ENCODE data around the gene GRIN3B. TPM values are rescaled to one million over a fixed set of nuclear protein-coding genes. Genes with fewer than 3 reads are reported as not detected.
"Not testable (repeated sequence)": the region's sequence is repeated elsewhere in the genome, so short reads cannot be mapped to it uniquely, and the experiment has no call there.

The GRIN3B gene
- polyA plus RNA-seq, 1 donor: 0.22 TPM

DNA sequence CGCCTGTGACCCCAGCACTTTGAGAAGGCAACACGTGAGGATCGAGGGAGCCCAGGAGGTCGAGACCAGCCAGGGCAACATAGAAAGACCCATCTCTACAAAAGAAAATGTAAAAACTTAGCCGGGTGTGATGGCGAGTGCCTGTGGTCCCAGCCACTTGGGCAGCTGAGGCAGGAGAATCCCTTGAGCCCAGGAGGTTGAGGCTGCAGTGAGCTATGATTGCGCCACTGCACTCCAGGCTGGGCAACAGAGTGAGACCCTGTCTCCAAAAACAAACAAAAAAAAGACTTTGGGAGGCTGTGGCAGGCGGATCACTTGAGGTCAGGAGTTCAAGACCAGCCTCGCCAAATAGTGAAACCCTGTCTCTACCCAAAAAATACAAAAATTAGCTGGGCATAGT, 42.6 kb upstream of the GRIN3B start:
- Histone ChIP-seq H3K27ac (ENCODE audit: low read length) (peak overlapping the region; percentile 98), H3K4me1 (ENCODE audit: control insufficient read depth, insufficient read depth, low read length) (peaks cover 80% of the 10 kb centered on the region), H3K36me3 (ENCODE audit: control insufficient read depth, insufficient read depth, low read length) (peaks cover 33% of the 10 kb centered on the region)
- not testable (repeated sequence) for H3K4me3 ChIP-seq (ENCODE audit: low read length); H3K9me3 ChIP-seq (ENCODE audit: control insufficient read depth, low read depth, low read length); H3K27me3 ChIP-seq (ENCODE audit: control insufficient read depth, insufficient read depth, low read length); DNase-seq
- WGBS (ENCODE audit: insufficient coverage, low lambda C conversion rate): 100% methylated on average over 1 of the region's 9 CpGs

DNA sequence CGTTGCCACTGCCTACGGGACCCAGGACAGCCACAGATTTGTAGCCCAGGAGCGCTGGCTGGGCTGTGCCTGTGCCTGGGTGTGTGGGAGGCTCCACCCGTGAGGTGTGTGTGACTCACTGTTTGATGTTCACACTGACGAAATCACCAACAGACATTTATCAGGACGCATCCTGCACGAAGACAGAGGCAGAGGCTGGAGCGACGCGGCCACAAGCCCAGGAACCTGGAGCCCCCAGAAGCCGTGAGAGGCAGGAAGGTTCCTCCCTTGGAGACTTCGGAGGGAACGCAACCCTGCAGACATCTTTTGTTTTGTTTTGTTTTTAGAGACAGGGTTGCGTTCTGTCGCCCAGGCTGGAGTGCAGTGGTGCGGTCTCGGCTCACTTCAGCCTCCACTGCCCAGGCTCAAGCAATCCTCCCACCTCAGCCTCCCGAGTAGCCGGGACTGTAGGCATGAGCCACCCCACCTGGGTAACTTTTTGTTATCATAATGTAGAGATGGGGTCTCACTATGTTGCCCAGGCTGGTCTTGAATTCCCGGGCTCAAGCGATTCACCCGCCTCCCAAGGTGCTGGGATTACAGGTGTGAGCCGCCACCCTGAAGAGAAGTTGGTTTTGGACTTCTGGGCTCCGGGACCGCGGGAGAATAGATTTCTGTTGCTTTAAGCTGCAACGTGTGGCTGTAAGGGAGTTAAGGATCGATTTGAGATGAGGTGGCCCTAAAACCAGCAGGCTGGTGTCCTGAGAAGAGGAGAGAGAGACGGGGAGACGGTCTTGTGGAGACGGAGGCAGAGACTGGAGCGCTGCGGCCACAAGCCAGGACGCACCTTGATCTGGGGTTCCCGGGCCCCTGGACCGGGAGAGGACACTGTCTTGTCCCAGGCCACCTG, 41.0 kb upstream of the GRIN3B start:
- DNase-seq: peak; percentile 77 to 85
- Histone ChIP-seq H3K9me3 (ENCODE audit: control insufficient read depth, low read depth, low read length) (peaks cover 6% of the 10 kb centered on the region), H3K36me3 (ENCODE audit: control insufficient read depth, insufficient read depth, low read length) (peaks cover 49% of the 10 kb centered on the region), H3K27me3 (ENCODE audit: control insufficient read depth, insufficient read depth, low read length) (no peaks in the 10 kb centered on the region), H3K4me3 (ENCODE audit: low read length) (peak overlapping the region; percentile 48), H3K27ac (ENCODE audit: low read length) (peak overlapping the region; percentile 95), H3K4me1 (ENCODE audit: control insufficient read depth, insufficient read depth, low read length) (peaks cover 76% of the 10 kb centered on the region)
- WGBS (ENCODE audit: insufficient coverage, low lambda C conversion rate): no CpG with 5 or more reads among the region's 36 CpGs

DNA sequence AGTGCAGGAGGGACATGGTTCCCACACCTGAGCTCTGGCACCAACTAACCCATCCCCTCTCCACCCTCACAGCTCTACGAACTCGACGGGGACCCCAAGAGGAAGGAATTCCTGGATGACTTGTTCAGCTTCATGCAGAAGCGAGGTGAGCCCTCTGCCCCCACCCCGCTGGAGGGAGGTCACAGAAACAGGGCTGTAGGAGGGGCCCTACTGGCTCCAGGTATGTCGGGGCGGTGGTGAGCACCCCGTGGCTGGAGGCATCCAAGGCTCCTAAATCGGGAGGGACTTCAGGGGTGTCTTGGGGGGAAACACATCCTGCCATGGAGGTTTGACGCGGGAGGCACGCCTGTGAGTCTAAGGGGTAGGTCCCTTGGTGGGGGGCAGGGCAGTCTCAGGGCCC, 40.2 kb upstream of the GRIN3B start:
- no CpG with 5 or more reads among the region's 12 CpGs for WGBS (ENCODE audit: insufficient coverage, low lambda C conversion rate)
- peak overlapping the region; percentile 95 for H3K27ac ChIP-seq (ENCODE audit: low read length)
- H3K27me3 ChIP-seq (ENCODE audit: control insufficient read depth, insufficient read depth, low read length): no peaks in the 10 kb centered on the region
- H3K36me3 ChIP-seq (ENCODE audit: control insufficient read depth, insufficient read depth, low read length): peaks cover 57% of the 10 kb centered on the region
- peaks cover 69% of the 10 kb centered on the region for H3K4me1 ChIP-seq (ENCODE audit: control insufficient read depth, insufficient read depth, low read length)
- peak in 1 of 2 donors; percentile 73 for DNase-seq
- H3K9me3 ChIP-seq (ENCODE audit: control insufficient read depth, low read depth, low read length): peaks cover 12% of the 10 kb centered on the region
- H3K4me3 ChIP-seq (ENCODE audit: low read length): peak overlapping the region; percentile 48

DNA sequence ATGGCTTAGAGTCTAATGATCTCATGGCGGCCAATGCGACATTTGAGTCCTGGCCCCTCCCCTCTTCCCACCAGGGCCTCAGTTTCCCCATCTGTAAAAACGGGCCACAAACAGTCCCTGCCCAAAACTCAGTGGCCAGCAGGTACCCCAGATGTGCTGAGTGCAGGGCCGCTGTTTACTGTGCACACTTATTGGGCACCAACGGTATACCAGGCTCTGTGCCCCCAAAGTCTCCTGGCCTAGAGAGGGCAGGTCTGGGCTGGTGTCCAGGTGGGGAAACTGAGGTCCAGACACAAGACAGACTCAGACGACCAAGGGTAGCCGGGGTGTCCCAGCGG, 39.6 kb upstream of the GRIN3B start:
- Histone ChIP-seq H3K4me3 (ENCODE audit: low read length) (peak overlapping the region; percentile 48), H3K27ac (ENCODE audit: low read length) (peak overlapping the region; percentile 95), H3K9me3 (ENCODE audit: control insufficient read depth, low read depth, low read length) (peaks cover 12% of the 10 kb centered on the region), H3K36me3 (ENCODE audit: control insufficient read depth, insufficient read depth, low read length) (peaks cover 62% of the 10 kb centered on the region), H3K4me1 (ENCODE audit: control insufficient read depth, insufficient read depth, low read length) (peaks cover 64% of the 10 kb centered on the region), H3K27me3 (ENCODE audit: control insufficient read depth, insufficient read depth, low read length) (no peaks in the 10 kb centered on the region)
- DNase-seq: no peak
- WGBS (ENCODE audit: insufficient coverage, low lambda C conversion rate): 60% methylated on average over 1 of the region's 8 CpGs

DNA sequence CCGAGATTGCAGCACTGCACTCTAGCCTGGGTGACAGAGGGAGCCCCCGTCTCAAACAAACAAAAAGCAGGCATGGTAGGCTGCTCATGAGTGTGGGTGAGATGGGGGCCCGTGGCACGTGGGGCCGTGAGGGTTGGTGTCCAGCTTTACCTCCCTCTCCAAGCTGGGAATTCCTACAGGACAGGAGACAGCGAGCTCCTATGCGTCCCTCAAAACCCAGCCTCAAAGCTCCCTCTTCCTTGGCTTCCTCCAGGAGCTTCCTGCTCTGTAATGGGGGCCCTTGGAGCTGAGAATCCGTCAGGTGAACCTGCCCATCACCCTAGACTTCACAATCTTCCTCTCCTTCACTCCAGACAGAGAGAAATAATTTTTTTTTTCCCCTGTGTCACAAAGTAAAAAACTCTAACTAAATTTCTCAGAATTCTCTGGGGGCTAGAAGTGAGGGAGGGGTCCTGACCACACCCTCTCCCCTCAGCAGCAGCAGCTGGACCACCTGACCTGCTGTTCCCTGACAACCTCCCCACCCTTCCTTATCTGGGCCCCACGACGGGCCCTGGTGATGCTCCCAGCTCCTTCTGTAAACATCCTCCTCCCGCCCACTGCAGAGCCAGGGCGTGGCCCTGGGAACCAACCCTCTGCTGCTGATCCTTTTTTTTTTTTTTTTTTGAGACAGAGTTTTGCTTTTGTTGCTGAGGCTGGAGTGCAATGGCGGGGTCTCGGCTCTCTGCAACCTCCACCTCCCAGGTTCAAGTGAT, 38.2 kb upstream of the GRIN3B start:
- peaks cover 75% of the 10 kb centered on the region for H3K36me3 ChIP-seq (ENCODE audit: control insufficient read depth, insufficient read depth, low read length)
- no CpG with 5 or more reads among the region's 14 CpGs for WGBS (ENCODE audit: insufficient coverage, low lambda C conversion rate)
- peak; percentile 96 to 97 for DNase-seq
- H3K4me3 ChIP-seq (ENCODE audit: low read length): peak overlapping the region; percentile 0
- peaks cover 13% of the 10 kb centered on the region for H3K9me3 ChIP-seq (ENCODE audit: control insufficient read depth, low read depth, low read length)
- H3K27ac ChIP-seq (ENCODE audit: low read length): peak overlapping the region; percentile 95
- H3K4me1 ChIP-seq (ENCODE audit: control insufficient read depth, insufficient read depth, low read length): peaks cover 49% of the 10 kb centered on the region
- no peaks in the 10 kb centered on the region for H3K27me3 ChIP-seq (ENCODE audit: control insufficient read depth, insufficient read depth, low read length)

DNA sequence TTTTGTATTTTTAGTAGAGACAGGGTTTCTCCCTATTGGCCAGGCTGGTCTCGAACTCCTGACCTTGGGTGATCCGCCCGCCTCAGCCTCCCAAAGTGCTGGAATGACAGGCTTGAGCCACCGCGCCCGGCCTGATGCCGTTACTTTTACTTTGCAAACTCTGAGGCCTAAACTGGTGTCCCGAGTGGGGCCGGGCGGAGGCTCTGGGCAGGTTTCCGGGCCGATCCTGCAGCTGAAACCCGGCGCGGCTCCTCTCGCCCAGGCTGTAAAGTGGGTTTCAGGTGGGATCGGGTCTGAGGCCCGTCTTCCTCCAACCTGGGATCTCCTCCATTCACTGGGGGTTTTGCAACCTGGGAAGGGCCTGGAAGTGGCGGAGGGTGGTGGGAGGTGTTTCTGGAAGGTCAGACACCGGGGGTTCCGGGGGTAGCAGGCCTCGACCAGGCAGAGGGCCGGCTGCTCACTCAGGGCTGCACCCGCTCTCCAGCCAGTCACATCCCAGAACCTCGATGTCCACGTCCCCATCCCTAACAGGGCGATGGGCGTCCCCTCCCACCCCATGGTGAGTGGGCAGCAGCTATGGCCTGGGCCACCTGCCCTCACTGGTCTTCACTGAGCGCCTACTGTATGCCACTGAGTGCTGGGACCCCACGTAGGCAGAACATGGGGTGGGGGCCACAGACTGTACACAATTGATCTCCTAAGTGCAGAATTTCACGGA, 37.4 kb upstream of the GRIN3B start:
- no CpG with 5 or more reads among the region's 31 CpGs for WGBS (ENCODE audit: insufficient coverage, low lambda C conversion rate)
- Histone ChIP-seq H3K27ac (ENCODE audit: low read length) (peak overlapping the region; percentile 95), H3K4me1 (ENCODE audit: control insufficient read depth, insufficient read depth, low read length) (peaks cover 42% of the 10 kb centered on the region), H3K36me3 (ENCODE audit: control insufficient read depth, insufficient read depth, low read length) (peaks cover 77% of the 10 kb centered on the region), H3K9me3 (ENCODE audit: control insufficient read depth, low read depth, low read length) (peaks cover 13% of the 10 kb centered on the region), H3K27me3 (ENCODE audit: control insufficient read depth, insufficient read depth, low read length) (no peaks in the 10 kb centered on the region), H3K4me3 (ENCODE audit: low read length) (no peak overlapping the region)
- DNase-seq: no peak

DNA sequence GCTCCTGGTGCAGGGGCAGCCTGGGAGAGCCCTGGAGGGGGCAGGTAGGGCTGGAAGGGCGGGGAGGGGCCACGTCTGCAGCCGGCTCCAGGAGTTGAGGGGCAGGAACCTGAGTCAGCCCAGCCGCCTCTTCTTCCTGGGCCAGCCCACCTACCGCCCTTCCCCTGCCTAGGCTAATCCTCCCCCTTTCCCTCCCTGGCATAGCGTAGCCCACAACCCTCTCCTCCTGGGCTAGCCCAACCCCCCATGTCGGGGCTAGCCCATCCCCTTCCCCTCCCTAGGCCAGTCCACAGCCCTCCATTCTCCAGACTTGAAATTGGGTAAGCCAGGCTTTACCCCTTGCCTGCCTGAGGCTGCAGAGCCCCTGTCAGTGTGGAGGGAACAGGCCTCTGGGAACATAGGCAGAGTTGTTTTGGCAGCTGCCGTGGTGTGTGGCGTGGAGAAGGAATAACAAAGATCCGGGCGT, 36.7 kb upstream of the GRIN3B start:
- no peak overlapping the region for H3K4me3 ChIP-seq (ENCODE audit: low read length)
- H3K9me3 ChIP-seq (ENCODE audit: control insufficient read depth, low read depth, low read length): peaks cover 16% of the 10 kb centered on the region
- H3K4me1 ChIP-seq (ENCODE audit: control insufficient read depth, insufficient read depth, low read length): peaks cover 42% of the 10 kb centered on the region
- H3K36me3 ChIP-seq (ENCODE audit: control insufficient read depth, insufficient read depth, low read length): peaks cover 81% of the 10 kb centered on the region
- peak in 1 of 2 donors; percentile 61 for DNase-seq
- peak overlapping the region; percentile 95 for H3K27ac ChIP-seq (ENCODE audit: low read length)
- WGBS (ENCODE audit: insufficient coverage, low lambda C conversion rate): no CpG with 5 or more reads among the region's 11 CpGs
- H3K27me3 ChIP-seq (ENCODE audit: control insufficient read depth, insufficient read depth, low read length): no peaks in the 10 kb centered on the region

DNA sequence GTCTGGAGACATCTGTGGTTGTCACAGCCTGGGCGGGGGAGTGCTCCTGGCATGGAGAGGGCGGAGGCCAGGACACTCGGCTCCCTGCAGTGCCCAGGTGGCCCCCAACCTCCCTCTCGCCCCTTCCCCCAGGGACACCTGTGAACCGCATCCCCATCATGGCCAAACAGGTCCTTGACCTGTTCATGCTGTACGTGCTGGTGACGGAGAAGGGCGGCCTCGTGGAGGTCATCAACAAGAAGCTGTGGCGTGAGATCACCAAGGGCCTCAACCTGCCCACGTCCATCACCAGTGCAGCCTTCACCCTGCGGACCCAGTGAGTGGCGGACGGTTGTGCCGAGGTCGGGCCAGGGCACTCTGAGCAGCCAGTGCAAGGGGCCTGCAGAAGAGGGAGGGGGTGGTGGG, 36.1 kb upstream of the GRIN3B start:
- H3K4me1 ChIP-seq (ENCODE audit: control insufficient read depth, insufficient read depth, low read length): peaks cover 40% of the 10 kb centered on the region
- no peak for DNase-seq
- H3K4me3 ChIP-seq (ENCODE audit: low read length): no peak overlapping the region
- H3K27me3 ChIP-seq (ENCODE audit: control insufficient read depth, insufficient read depth, low read length): no peaks in the 10 kb centered on the region
- WGBS (ENCODE audit: insufficient coverage, low lambda C conversion rate): no CpG with 5 or more reads among the region's 16 CpGs
- peaks cover 82% of the 10 kb centered on the region for H3K36me3 ChIP-seq (ENCODE audit: control insufficient read depth, insufficient read depth, low read length)
- H3K27ac ChIP-seq (ENCODE audit: low read length): peak overlapping the region; percentile 95
- H3K9me3 ChIP-seq (ENCODE audit: control insufficient read depth, low read depth, low read length): peaks cover 16% of the 10 kb centered on the region

DNA sequence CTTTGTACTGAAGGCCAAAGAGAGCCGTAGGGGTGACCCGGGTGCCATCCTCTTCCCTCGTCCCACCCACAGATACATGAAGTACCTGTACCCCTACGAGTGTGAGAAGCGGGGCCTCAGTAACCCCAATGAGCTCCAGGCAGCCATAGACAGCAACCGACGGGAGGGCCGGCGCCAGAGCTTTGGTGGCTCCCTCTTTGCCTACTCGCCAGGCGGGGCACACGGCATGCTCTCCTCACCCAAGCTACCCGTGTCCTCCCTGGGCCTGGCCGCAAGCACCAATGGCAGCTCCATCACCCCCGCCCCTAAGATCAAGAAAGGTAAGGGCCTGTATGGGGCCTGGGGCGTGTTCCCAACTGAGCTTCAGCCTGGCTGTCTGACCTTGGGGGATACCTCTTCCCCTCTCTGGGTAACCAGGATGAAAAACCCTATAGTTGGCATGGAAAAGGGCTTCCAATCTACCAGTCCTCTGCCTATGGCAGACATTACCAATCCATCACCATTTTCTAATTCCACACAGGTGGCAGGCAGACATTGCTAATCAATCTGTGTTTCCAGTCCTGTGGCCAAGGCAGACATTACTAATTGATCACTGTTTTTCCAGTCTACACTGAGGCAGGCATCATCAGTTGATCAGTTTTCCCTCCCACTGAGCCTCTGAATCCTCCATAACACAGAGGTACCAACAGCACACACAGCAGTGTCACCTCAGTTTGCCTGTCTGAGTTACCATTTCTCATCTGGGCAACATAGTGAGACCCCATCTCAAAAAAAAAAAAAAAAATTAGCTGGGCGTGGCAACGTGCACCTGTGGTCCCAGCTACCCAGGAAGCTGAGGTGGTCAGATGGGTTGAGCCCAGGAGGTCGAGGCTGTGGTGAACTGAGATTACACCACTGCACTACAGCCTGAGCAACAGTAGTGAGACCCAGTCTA, 35.2 kb upstream of the GRIN3B start:
- Histone ChIP-seq H3K36me3 (ENCODE audit: control insufficient read depth, insufficient read depth, low read length) (peaks cover 82% of the 10 kb centered on the region), H3K27ac (ENCODE audit: low read length) (no peak overlapping the region), H3K4me1 (ENCODE audit: control insufficient read depth, insufficient read depth, low read length) (peaks cover 31% of the 10 kb centered on the region), H3K4me3 (ENCODE audit: low read length) (no peak overlapping the region), H3K9me3 (ENCODE audit: control insufficient read depth, low read depth, low read length) (peaks cover 18% of the 10 kb centered on the region), H3K27me3 (ENCODE audit: control insufficient read depth, insufficient read depth, low read length) (no peaks in the 10 kb centered on the region)
- peak in 1 of 2 donors; percentile 34 for DNase-seq
- WGBS (ENCODE audit: insufficient coverage, low lambda C conversion rate): no CpG with 5 or more reads among the region's 19 CpGs

Measured in large intestine (tissue), 3 donors.